ENCODE data around the gene CGREF1.
"Not testable (repeated sequence)": the region's sequence is repeated elsewhere in the genome, so short reads cannot be mapped to it uniquely, and the experiment has no call there.

CGREF1 gene

DNA sequence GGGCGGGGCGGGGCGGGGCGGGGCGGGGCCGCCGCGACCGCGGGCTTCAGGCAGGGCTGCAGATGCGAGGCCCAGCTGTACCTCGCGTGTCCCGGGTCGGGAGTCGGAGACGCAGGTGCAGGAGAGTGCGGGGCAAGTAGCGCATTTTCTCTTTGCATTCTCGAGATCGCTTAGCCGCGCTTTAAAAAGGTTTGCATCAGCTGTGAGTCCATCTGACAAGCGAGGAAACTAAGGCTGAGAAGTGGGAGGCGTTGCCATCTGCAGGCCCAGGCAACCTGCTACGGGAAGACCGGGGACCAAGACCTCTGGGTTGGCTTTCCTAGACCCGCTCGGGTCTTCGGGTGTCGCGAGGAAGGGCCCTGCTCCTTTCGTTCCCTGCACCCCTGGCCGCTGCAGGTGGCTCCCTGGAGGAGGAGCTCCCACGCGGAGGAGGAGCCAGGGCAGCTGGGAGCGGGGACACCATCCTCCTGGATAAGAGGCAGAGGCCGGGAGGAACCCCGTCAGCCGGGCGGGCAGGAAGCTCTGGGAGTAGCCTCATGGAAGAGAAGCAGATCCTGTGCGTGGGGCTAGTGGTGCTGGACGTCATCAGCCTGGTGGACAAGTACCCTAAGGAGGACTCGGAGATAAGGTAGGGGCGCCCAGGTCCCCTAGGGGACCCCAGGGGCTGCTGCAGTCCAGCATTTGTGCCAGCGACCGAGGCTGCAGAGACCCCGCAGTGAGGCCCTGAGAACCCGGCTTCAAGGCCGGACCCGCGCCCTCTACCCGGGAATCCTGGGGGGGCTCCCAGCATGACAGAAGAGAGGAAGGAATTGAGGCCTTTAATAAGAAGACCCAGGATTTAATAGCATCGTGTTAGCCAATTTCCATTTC is 32.0 kb downstream of the CGREF1 start, which contains the start of gene KHK:
Gene KHK, plus strand, starts transcription at position 49 of the 870 bp plus-strand sequence. Its CDS starts 488 bp downstream, at position 537.
- DNase-seq = peak; percentile 17

DNA sequence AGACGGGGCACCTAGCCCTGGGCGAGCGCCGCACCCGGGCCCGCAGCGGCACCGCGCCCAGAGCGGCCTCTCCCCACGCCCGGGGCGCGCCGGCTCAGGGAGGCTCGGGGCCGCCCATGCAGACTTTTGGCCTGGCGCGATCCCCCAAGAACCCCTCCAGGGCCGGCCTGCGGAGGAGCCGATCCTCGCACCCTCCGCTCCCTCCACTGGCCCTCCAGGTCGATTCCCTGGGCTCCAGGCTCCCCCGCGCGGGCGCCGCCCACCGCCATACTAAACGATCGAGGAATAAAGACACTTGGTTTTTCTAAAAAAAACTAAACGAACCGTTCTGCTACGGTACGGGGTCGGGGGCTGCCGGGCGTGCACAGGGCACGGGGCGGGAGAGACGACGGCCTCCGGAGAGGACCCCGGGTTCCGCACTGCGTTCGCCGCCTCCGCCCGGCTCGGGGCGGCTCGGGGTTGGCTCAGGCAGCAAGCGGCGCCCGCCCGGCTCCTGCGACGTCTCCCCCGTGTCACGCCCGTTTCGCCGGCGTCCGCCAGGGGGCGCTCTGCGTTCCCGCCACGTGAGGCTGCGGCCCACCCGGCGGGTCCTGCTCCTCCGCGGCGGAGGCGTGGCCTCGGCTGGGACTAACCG is 32.7 kb downstream of the CGREF1 start:
- DNase-seq = peak; percentile 98

DNA sequence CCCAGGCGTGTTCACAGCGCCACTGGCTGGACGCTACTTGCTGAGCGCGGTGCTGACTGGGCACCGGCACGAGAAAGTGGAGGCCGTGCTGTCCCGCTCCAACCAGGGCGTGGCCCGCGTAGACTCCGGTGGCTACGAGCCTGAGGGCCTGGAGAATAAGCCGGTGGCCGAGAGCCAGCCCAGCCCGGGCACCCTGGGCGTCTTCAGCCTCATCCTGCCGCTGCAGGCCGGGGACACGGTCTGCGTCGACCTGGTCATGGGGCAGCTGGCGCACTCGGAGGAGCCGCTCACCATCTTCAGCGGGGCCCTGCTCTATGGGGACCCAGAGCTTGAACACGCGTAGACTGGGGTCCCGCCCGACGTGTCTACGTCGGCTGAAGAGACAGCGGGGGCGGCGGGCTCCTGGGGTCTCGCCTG is 33.2 kb downstream of the CGREF1 start:
- DNase-seq = peak; percentile 35

DNA sequence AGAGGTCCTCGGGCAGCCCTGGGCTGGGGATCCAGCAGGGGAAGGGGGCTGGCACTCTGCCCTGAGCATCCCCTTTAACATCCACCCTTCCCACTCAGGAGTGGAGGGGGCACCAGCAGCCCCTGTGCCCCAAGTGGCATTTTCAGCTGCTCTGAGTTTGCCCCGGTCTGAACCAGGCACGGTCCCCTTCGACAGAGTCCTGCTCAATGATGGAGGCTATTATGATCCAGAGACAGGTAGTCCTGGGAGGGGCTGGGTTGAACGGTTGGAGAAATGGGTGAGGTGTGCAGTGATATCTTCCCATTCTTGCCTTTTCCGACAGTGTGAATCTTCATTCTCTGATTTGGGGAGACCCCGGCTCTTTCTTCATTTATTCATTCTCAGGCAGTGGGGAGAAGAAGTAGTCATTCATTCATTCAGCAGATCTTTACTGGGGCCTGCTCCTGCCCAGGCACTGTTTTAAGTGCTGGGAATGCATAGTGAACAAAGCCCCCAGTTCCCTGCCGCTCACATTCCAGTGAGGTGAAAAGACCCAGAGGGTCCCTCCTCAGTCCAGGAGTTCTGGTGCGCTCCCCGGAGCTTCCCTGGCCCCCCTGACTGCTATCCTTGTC is 33.8 kb downstream of the CGREF1 start:
- DNase-seq = no peak

DNA sequence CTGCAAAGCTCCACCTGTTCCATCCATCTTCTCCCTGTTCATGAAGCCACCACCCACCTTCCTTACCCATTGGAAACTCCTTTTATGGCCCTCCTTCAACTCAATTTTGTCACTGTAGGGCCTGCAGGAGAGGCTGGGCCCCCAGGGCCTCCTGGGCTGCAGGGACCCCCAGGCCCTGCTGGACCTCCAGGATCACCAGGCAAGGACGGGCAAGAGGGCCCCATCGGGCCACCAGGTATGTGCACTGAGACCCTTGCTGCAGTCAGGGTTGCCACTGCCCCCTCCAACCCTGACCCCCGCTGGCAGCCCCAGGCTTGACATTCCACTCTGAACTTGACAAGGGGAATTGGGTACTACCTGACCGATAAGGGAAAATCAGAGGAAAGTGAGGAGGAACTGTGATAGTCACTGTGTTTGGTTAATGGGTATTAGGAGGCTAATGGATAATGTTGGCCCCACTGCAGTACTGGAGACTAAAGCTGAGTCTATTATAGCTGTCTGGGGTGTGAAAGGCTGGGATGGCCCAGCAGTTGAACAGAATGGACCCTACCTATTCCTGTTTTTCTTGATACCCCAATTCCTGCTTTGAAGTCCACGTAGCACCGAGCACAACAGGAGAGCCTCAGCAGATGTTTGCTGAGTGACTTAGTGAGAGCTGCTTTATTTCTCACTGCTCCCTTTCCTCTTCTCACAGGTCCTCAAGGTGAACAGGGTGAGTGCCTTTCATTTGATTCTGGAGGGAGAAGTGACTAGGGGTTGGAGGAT is 34.4 kb downstream of the CGREF1 start:
- no peak for DNase-seq

DNA sequence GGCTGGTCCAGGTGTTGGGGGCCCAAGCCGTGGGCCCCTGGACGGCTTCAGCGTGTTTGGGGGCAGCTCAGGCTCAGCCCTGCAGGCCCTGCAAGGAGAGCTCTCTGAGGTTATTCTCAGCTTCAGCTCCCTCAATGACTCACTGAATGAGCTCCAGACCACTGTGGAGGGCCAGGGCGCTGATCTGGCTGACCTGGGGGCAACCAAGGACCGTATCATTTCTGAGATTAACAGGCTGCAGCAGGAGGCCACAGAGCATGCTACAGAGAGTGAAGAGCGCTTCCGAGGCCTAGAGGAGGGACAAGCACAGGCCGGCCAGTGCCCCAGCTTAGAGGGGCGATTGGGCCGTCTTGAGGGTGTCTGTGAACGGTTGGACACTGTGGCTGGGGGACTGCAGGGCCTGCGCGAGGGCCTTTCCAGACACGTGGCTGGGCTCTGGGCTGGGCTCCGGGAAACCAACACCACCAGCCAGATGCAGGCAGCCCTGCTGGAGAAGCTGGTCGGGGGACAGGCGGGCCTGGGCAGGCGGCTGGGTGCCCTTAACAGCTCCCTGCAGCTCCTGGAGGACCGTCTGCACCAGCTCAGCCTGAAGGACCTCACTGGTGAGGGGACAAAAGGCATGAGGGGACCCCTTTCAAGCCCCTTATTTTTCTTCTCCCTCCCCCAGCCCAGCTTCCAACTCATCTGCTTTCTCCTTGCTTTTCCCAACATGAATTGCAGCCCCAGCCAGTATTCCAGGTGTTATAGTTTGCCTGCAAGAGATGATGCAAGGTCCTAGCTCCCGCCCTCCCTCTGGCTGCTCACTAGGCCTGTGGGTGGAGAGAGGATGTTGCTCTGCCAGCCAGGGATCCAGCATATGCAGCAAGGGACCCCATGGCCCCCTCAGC is 35.3 kb downstream of the CGREF1 start:
- no peak for DNase-seq

DNA sequence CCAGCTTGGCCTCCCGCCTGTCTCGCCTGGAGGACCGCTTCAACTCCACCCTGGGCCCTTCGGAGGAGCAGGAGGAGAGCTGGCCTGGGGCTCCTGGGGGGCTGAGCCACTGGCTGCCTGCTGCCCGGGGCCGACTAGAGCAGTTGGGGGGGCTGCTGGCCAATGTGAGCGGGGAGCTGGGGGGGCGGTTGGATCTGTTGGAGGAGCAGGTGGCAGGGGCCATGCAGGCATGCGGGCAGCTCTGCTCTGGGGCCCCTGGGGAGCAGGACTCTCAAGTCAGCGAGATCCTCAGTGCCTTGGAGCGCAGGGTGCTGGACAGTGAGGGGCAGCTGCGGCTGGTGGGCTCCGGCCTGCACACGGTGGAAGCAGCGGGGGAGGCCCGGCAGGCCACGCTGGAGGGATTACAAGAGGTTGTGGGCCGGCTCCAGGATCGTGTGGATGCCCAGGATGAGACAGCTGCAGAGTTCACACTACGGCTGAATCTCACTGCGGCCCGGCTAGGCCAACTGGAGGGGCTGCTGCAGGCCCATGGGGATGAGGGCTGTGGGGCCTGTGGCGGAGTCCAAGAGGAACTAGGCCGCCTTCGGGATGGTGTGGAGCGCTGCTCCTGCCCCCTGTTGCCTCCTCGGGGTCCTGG is 36.0 kb downstream of the CGREF1 start:
- no peak for DNase-seq

DNA sequence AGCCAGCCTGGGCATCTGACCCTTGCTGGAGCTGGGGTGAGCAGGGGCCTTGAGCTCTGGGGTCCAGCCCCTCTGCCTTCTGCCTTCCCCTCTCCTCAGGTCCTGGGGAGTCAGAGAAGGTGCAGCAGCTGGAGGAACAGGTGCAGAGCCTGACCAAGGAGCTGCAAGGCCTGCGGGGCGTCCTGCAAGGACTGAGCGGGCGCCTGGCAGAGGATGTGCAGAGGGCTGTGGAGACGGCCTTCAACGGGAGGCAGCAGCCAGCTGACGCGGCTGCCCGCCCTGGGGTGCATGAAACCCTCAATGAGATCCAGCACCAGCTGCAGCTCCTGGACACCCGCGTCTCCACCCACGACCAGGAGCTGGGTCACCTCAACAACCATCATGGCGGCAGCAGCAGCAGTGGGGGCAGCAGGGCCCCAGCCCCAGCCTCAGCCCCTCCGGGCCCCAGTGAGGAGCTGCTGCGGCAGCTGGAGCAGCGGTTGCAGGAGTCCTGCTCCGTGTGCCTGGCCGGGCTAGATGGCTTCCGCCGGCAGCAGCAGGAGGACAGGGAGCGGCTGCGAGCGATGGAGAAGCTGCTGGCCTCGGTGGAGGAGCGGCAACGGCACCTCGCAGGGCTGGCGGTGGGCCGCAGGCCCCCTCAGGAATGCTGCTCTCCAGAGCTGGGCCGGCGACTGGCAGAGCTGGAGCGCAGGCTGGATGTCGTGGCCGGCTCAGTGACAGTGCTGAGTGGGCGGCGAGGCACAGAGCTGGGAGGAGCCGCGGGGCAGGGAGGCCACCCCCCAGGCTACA is 36.8 kb downstream of the CGREF1 start:
- DNase-seq = no peak

DNA sequence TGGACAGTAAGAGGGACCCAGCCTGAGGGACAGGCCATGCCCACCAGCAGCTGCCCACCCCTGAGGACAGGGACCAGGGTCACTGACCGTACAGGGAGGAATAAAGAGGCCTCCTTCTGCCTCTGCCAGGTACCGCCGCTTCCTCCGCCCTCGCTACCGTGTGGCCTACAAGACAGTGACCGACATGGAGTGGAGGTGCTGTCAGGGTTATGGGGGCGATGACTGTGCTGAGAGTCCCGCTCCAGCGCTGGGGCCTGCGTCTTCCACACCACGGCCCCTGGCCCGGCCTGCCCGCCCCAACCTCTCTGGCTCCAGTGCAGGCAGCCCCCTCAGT is 38.4 kb downstream of the CGREF1 start:
- DNase-seq = no peak

DNA sequence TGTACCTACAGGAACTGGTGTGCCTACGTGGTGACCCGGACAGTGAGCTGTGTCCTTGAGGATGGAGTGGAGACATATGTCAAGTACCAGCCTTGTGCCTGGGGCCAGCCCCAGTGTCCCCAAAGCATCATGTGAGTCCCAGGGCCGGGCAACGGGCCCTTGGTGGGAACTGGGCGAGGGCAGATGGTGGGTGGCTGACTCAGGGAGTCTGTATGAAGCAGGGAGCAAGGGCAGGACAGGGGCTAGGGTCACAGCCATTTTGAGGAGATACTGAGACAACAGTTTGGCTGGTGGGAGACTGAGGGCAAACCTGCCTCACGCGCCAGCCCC is 38.8 kb downstream of the CGREF1 start:
- DNase-seq = no peak

DNA sequence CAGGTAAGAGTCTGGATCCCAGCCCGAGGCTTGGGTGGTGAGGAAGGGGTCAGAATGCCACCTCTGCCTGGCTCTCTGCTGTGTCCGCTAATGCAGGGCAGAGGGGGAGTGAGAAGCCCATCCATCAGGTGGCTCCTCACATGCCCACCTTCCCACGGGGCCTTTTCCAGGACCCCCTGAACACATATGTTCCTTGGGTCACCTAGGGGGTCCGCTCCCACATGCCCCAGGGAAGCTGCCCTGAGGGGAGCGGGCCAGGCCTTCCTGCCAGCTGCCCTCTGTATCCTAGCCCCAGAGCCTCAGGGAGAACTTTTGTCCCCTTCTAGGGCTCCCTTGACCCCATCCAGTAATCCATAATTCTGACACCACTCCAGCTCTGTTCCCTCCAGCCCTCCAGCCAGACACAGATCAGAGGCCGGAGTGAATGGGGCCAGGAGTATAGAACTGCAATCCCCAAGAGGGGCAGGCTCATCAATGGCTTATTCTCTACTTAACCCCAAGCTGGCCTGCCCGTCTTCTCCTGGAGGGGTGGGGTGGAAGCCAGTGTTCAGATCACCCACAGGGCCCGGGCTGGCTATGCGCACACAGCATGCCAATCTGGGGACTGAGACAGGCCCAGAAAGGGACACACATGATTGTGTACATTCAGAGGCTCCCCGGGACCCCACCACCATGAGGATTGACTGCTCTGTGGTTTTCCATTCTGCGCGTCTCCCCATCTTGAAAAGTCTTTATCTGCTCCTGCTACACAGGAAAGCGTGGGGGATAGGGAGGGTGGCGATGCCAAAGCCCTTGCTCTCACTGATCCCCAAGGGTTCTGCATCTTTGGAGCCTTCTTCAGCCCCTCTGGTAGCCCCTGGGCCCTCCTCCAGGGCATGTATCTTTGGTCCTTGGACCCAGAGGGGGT is 39.4 kb downstream of the CGREF1 start:
- no peak for DNase-seq

DNA sequence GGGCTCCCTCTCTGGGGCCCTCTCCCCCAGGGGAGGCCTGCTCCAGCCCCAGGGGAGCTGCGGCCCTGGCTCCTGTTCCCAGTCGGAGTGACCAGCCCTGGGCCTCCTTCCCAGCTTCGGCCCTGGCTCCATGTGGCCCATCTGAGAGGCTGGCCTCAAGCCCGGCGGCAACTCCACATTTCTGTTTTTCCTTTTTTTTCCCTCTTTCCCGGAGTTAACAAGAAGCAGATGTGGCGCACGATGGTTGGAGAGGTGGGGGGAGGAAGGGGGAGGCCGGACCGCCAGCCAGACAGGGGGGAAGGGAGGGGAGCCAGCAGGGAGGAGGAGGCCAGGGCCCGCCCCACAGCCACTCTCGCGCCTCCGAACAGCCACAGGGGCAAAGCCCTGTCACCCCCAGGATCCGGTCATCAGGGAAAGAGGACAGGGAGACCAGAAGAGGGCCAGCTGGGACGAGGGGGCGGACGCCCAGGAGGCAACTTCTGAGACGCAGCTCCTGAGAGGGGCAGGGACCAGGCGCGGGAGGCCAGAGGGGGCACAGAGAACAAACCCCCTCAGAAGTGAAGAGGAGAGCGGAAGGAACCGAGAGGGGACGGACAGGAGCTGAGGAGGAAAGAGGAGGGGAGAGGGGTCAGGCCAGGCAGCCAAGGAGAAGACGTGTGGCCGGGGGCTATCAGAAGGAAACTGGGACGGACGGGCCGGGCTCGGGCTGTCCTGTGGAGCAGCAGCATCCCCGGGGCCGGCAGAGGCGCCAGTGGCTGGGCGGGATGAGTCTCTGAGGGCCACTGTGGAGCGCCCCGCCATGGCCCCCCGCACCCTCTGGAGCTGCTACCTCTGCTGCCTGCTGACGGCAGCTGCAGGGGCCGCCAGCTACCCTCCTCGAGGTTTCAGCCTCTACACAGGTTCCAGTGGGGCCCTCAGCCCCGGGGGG is 40.4 kb downstream of the CGREF1 start, which contains the start of gene EMILIN1:
Gene EMILIN1, plus strand, starts transcription at position 349 of the 928 bp plus-strand sequence. Its CDS starts 451 bp downstream, at position 800.
- no peak for DNase-seq

DNA sequence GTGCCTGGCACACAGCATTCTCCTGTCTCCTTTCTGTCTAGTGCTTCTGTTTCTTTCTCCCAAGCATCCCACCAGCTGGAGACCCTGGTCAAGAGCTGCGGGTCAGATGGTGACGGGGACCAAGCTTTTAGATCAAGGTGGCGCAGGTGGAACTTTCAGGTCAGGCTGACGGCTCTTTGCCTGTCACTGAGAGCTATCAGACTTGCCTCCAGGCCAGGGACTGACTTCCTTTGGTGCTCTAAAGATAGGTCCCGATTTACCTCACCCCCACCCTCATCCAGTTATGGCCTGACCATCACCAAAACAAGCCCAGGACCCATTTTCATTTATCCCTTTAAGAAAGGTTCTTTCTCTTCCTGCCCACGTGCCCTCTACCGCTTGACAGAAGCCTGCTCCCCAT is 41.7 kb downstream of the CGREF1 start:
- DNase-seq = no peak

DNA sequence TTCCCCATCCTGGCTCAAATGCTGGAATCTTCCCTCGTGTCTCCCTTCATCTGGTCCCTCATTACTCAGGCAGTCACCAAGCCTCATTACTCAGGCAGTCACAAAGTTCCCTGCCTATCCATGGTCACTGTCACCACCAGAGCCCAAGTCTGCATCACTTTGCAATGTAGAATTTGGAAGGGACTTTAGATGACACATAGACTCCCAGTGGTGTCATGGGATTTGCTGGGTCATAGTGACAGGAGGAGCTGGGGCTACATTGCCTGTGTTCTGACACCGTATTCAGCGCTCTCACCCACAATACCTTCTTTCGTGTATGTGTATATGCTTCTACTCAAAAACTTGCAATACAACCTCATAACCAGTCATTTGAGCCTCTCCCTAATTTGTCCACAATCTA is 42.6 kb downstream of the CGREF1 start:
- DNase-seq = no peak

DNA sequence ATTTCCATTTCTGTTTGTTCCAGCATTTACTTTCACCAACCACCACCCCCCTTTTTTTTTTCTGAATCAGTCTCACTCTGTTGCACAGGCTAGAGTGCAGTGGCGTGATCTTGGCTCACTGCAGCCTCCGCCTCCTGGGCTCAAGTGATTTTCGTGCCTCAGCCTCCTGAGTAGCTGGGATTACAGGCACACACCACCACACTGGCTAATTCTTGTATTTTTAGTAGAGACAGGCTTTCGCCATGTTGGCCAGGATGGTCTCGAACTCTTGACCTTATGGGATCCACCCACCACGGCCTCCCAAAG is 43.4 kb downstream of the CGREF1 start:
- DNase-seq = not testable (repeated sequence)

DNA sequence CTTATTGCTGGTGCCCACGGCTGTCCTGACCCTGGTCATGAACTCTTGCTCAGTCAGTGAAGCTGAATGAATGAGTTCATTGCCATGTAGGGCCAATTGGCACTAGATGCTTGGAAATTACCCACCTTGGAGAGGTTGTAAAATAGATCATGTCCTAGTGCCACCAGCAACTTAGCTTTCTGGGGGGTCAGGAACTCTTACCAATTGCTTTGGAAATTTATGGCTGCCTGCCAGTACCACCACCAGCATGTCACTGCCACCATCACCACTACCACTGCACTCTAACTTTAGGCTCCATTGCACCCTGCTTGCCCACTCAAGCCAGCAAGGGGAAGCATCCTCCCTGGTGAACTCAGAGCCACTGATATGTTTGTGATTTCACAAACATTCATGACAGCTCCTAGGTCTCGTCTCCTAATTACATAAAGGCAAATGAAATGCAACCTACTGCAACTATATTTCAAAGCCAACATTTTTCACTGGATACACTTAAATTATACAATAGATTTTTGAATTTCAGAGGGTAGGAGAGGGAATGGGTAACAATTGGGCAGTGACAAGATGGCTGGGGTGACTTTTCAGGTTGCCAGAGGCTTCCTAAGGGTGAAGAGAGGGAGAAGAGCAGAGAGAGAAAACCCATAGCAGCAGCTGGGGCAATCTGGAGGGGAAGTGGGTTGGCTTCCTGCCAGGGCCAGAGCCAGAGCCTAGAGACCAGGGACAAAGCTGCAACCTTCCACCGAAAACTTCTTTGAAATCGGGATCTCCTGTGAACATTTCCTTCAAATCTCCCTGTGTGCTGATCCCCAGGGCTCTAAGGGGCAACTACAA is 44.0 kb downstream of the CGREF1 start:
- peak; percentile 62 for DNase-seq

DNA sequence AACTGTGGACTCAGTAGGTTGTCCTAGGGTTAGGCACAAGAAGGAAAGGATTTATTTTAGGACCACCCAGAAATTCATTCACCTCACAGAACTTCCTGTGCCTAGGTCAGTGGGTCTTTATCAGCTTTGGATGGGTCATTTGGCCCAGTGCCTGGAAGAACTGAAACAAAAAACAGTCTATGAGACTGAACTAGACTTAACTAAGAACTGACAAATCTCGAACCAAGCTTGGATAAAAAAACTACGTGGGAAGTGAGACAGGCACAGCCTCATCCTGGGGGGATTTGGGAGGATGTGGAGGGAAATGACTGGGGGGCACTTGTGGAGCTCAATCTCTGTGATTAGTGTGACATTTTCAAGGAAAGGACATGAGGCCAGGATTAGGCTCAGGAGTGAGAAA is 45.1 kb downstream of the CGREF1 start:
- DNase-seq = no peak

DNA sequence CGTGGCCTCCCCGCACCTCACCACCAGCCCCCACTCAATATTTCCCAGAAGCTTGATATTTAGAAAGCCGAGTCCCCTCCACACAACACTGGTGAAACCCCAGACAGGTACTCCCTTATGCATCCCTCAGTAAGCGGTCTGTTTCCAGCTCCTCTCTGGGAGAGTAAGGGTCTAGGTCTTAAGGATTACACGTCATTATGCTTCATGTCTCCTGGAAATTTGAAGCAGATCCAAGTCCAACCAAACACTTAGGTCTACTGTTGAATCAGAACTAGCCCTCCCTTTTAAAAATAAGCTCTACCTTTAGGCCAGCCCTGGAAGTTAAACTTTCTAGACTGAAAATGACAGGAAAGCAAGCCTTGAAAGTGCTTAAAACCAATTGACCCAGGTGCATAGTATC is 46.0 kb downstream of the CGREF1 start:
- no peak for DNase-seq
